ENCODE results near the gene SULT1B1.
A peak's percentile ranks its signal among the peaks of the same experiment; 100 is the strongest.

SULT1B1 gene

DNA sequence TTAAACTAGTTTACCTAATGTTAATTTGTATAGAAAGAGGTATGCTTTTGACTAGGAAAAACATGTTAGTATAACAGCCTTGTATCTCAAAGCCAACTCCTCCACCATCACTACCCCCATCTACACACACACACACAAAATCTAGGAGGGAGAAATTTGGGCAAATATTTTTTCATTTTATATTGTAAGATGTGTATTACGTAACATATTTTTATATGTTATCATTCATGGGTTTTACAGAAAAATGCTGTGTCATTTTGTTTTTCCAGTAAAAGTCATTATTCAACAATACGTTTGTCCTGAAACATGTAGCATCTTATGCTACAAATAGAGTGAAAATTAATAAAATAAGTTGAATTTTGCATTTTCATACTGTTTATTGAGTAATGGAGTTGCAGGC is 3.0 kb downstream of the SULT1B1 start:
- no peak for DNase-seq (ENCODE audit: low read depth)
- TF ChIP-seq MYC (IDR thresholded peaks at IDR 0.05; ENCODE audit: low read depth, low read length) (no peak), POLR2A (IDR thresholded peaks at IDR 0.05; ENCODE audit: extremely low read depth, insufficient read length) (no peak)
- TF ChIP-seq, protein P1, sequence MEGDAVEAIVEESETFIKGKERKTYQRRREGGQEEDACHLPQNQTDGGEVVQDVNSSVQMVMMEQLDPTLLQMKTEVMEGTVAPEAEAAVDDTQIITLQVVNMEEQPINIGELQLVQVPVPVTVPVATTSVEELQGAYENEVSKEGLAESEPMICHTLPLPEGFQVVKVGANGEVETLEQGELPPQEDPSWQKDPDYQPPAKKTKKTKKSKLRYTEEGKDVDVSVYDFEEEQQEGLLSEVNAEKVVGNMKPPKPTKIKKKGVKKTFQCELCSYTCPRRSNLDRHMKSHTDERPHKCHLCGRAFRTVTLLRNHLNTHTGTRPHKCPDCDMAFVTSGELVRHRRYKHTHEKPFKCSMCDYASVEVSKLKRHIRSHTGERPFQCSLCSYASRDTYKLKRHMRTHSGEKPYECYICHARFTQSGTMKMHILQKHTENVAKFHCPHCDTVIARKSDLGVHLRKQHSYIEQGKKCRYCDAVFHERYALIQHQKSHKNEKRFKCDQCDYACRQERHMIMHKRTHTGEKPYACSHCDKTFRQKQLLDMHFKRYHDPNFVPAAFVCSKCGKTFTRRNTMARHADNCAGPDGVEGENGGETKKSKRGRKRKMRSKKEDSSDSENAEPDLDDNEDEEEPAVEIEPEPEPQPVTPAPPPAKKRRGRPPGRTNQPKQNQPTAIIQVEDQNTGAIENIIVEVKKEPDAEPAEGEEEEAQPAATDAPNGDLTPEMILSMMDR (IDR thresholded peaks at IDR 0.05; ENCODE audit: low read depth, low read length) = no peak
- TF ChIP-seq, protein P2, sequence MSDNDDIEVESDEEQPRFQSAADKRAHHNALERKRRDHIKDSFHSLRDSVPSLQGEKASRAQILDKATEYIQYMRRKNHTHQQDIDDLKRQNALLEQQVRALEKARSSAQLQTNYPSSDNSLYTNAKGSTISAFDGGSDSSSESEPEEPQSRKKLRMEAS (IDR thresholded peaks at IDR 0.05; ENCODE audit: low read depth, low read length) = no peak
- no peak overlapping the region for H3K4me3 ChIP-seq (ENCODE audit: low read depth, low read length)

DNA sequence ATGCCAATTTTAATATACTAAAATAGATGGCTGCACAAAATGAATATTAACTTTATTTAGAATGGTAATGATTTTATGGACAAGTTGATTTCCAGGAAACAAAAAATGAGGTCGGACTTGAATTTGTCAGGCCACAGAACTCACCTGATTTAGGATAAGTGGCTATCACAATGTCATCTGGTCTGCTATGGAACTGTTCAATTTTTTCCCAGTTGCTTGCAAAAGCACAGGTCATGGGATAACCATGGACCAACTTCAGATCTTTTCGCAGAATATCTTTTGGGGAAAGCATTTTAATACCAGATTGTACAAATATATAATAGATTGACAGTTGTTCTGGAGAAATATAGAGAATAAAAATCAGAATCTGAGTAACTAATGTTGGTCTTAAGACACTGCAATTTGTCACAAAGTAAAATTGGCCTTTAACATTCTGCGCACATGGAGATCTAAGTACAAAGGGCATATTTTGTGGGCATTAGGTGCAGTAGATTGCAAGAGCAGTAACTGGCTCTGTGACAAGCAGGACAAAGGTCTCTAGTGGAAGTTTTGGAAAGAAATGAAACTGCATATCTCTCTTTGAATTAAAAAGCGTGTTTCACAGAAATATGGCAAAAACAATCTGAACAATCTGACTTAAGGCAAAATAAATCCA is 5.4 kb downstream of the SULT1B1 start:
- TF ChIP-seq MYC (IDR thresholded peaks at IDR 0.05; ENCODE audit: low read depth, low read length) (no peak), POLR2A (IDR thresholded peaks at IDR 0.05; ENCODE audit: extremely low read depth, insufficient read length) (no peak)
- TF ChIP-seq, protein P2 (IDR thresholded peaks at IDR 0.05; ENCODE audit: low read depth, low read length) = no peak
- TF ChIP-seq, protein P1 (IDR thresholded peaks at IDR 0.05; ENCODE audit: low read depth, low read length) = no peak
- no peak overlapping the region for H3K4me3 ChIP-seq (ENCODE audit: low read depth, low read length)
- DNase-seq (ENCODE audit: low read depth) = no peak

DNA sequence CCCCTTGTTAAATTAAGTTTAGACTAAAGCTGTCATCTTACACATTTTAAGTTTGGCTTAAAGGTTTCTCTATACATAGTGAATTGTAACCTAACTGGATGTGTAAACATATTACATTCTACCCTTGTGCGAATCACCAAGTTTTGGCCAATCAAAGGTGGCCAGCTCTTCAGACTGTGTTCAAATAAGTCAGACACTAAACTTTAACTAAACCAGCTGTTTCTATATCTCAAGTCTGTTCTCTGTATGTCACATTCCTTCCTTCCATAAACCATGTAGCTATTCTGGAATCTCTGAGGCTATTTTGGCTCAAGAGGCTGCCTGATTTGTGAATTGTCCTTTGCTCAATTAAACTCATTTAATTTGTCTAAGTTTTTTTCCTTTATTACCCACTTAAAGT is 6.7 kb downstream of the SULT1B1 start:
- no peak for DNase-seq (ENCODE audit: low read depth)
- TF ChIP-seq POLR2A (IDR thresholded peaks at IDR 0.05; ENCODE audit: extremely low read depth, insufficient read length) (no peak), MYC (IDR thresholded peaks at IDR 0.05; ENCODE audit: low read depth, low read length) (no peak)
- TF ChIP-seq, protein P2 (IDR thresholded peaks at IDR 0.05; ENCODE audit: low read depth, low read length) = no peak
- TF ChIP-seq, protein P1 (IDR thresholded peaks at IDR 0.05; ENCODE audit: low read depth, low read length) = no peak

DNA sequence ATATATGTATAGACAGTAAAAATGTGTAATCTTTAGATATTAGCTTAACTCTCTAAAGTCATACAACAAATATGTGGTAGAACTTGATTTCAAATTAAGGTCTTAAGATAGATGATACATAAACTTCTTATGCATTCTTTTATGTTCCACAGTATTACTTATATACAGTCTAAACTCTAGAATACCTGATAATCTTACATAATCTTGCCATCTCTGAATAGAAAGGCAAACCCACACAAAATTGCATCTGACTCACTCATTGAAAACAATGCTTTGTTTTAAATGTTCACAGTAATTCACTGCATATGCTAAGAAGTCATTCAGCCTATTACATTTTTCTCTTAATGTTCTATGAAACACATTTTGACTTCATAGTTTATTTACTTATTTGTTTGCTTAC is 10.1 kb downstream of the SULT1B1 start:
- TF ChIP-seq, protein P1 (IDR thresholded peaks at IDR 0.05; ENCODE audit: low read depth, low read length) = no peak
- TF ChIP-seq, protein P2 (IDR thresholded peaks at IDR 0.05; ENCODE audit: low read depth, low read length) = no peak
- no peak for TF ChIP-seq MYC (IDR thresholded peaks at IDR 0.05; ENCODE audit: low read depth, low read length)
- no peak for TF ChIP-seq POLR2A (IDR thresholded peaks at IDR 0.05; ENCODE audit: extremely low read depth, insufficient read length)
- H3K4me3 ChIP-seq (ENCODE audit: low read depth, low read length) = no peak overlapping the region
- DNase-seq (ENCODE audit: low read depth) = no peak

More for the DNA sequence above, 6.7 kb downstream of the SULT1B1 start:
- H3K4me3 ChIP-seq (ENCODE audit: low read depth, low read length) = no peak overlapping the region

DNA sequence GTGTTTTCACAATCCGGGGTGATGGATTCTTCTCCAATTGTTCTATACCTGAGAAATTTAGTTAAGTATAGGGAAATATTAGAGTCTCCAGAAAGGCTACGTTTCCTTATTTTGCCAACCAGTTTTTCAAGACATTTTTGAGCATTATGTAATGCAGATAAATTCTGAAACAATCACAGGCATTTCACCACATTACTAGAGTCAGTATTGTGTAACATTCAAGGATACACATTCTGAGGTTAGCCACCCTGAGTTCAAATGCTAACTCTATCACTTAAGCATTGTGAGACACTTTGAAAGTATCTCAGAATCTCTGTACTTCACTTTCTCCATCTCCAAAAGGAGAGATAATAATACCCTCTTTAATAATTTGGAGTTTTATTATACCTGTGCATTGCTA is 10.6 kb downstream of the SULT1B1 start:
- H3K4me3 ChIP-seq (ENCODE audit: low read depth, low read length) = no peak overlapping the region
- DNase-seq (ENCODE audit: low read depth) = peak; percentile 45
- no peak for TF ChIP-seq MYC (IDR thresholded peaks at IDR 0.05; ENCODE audit: low read depth, low read length)
- TF ChIP-seq POLR2A (IDR thresholded peaks at IDR 0.05; ENCODE audit: extremely low read depth, insufficient read length) = no peak
- TF ChIP-seq, protein P2 (IDR thresholded peaks at IDR 0.05; ENCODE audit: low read depth, low read length) = no peak
- TF ChIP-seq, protein P1 (IDR thresholded peaks at IDR 0.05; ENCODE audit: low read depth, low read length) = no peak

All from NB4 (cell line).